Ascending aorta (tissue), 2 donors: ENCODE results near the gene E2F4. TPM values are rescaled to one million over a fixed set of nuclear protein-coding genes. Genes with fewer than 3 reads are reported as not detected.

Experiments used
- DNase-seq, 2 donors: peaks; one replicate each; pipeline ENCODE4 v3.0.0-alpha.2; 2019; ENCODE audit warnings: low spot score in 2 of 2
- H3K27ac ChIP-seq, 2 donors: fragments of 200-600 bp; sonication (generic); one replicate each; pipeline ENCODE4 v1.5.1; 2016 to 2017; ENCODE audit warnings: mild to moderate bottlenecking in 1 of 2
- H3K27me3 ChIP-seq: fragments of 200-600 bp; sonication (generic); one replicate; pipeline ENCODE4 v1.5.1; 2017
- H3K36me3 ChIP-seq, 2 donors: fragments of 200-600 bp; sonication (generic); one replicate each; pipeline ENCODE4 v1.5.1; 2016
- H3K4me1 ChIP-seq, 2 donors: fragments of 200-600 bp; sonication (generic); one replicate each; pipeline ENCODE4 v1.5.1; 2016 to 2017; ENCODE audit warnings: mild to moderate bottlenecking in 1 of 2
- H3K4me3 ChIP-seq, 2 donors: fragments of 200-600 bp; sonication (generic); one replicate each; pipeline ENCODE4 v1.5.1; 2016 to 2017; ENCODE audit warnings: mild to moderate bottlenecking in 1 of 2
- H3K9me3 ChIP-seq, 2 donors: fragments of 200-600 bp; sonication (generic); one replicate each; pipeline ENCODE4 v1.5.1; 2016
- intact Hi-C: fragments of 100-400 bp; cut with DNase I; formaldehyde crosslinking; loops from one replicate; pipeline ENCODE4 v1.15.1; 2023
- total RNA-seq: library from RNA; depleted of rRNA; stranded (reverse); fragments of >200 nt; gene quantifications from one replicate; pipeline ENCODE4 v1.1.0, GENCODE V29; 2016
- TF ChIP-seq, protein P1 (sequence below), 3 experiments: fragments of 200-600 bp in 2 of 3; fragments of 450-650 bp in 1 of 3; sonication (generic) in 2 of 3; IDR thresholded peaks; one replicate each; pipeline ENCODE4 v1.5.1; 2016 to 2019; ENCODE audit warnings: antibody characterized with exemption in 3 of 3, mild to moderate bottlenecking in 1 of 3, moderate library complexity in 1 of 3

Gene E2F4, protein sequence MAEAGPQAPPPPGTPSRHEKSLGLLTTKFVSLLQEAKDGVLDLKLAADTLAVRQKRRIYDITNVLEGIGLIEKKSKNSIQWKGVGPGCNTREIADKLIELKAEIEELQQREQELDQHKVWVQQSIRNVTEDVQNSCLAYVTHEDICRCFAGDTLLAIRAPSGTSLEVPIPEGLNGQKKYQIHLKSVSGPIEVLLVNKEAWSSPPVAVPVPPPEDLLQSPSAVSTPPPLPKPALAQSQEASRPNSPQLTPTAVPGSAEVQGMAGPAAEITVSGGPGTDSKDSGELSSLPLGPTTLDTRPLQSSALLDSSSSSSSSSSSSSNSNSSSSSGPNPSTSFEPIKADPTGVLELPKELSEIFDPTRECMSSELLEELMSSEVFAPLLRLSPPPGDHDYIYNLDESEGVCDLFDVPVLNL
- total RNA-seq: 114 TPM

- H3K4me1 ChIP-seq: peaks cover 13 to 14% of the 10 kb centered on the region in 2 donors
- H3K4me3 ChIP-seq: peak within 1 kb of the TSS; percentile 93 to 99
- peak within 1 kb of the TSS; percentile 79 to 87 for H3K27ac ChIP-seq
- no peaks in the 10 kb centered on the region for H3K27me3 ChIP-seq
- peaks cover 28 to 31% of the 10 kb centered on the region in 2 donors for H3K36me3 ChIP-seq
- intact Hi-C loops: loop anchor here (2.0 kb wide), 1 partner anchor 35 kb away; the partner anchor contains the start of gene TMEM208
- DNase-seq: peak; percentile 49 to 94
- TF ChIP-seq, protein P1, sequence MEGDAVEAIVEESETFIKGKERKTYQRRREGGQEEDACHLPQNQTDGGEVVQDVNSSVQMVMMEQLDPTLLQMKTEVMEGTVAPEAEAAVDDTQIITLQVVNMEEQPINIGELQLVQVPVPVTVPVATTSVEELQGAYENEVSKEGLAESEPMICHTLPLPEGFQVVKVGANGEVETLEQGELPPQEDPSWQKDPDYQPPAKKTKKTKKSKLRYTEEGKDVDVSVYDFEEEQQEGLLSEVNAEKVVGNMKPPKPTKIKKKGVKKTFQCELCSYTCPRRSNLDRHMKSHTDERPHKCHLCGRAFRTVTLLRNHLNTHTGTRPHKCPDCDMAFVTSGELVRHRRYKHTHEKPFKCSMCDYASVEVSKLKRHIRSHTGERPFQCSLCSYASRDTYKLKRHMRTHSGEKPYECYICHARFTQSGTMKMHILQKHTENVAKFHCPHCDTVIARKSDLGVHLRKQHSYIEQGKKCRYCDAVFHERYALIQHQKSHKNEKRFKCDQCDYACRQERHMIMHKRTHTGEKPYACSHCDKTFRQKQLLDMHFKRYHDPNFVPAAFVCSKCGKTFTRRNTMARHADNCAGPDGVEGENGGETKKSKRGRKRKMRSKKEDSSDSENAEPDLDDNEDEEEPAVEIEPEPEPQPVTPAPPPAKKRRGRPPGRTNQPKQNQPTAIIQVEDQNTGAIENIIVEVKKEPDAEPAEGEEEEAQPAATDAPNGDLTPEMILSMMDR (IDR thresholded peaks at IDR 0.05): peak in 1 of 3 experiments; percentile 11
- no peaks in the 10 kb centered on the region for H3K9me3 ChIP-seq
Observed at GRCh38 chr16:67191995-67192681, at the start of gene E2F4. Gene E2F4 (plus strand): TSS chr16:67192155. CDS start chr16:67192228, 73 bp downstream.

DNA sequence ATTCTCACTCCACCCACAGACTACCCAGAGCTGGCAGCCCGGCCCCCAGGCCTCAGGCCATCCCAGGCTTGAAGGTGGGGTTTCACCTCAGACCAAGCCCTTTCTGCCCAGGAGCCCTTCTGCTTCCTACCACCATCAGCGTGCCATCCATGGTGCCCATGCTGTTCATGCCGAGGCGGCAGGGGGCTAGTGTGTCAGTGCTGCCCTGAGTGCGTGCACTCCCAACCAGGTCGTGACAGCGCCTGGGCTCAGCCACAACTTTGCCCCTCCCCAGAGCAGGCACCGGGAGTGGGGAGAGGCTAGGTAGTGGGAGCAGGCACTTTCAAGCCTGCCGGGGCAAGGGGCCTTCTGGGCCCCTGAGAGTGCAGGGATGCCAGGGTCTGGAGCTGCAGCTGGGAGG is 49.6 kb upstream of the E2F4 start:
- DNase-seq: no peak
- Histone ChIP-seq H3K9me3 (no peaks in the 10 kb centered on the region), H3K36me3 (peaks cover 76 to 93% of the 10 kb centered on the region in 2 donors), H3K4me1 (no peaks in the 10 kb centered on the region), H3K27ac (no peak overlapping the region), H3K27me3 (no peaks in the 10 kb centered on the region), H3K4me3 (no peak overlapping the region)
- intact Hi-C loops: no loop called here
- TF ChIP-seq, protein P1 (IDR thresholded peaks at IDR 0.05): no peak

DNA sequence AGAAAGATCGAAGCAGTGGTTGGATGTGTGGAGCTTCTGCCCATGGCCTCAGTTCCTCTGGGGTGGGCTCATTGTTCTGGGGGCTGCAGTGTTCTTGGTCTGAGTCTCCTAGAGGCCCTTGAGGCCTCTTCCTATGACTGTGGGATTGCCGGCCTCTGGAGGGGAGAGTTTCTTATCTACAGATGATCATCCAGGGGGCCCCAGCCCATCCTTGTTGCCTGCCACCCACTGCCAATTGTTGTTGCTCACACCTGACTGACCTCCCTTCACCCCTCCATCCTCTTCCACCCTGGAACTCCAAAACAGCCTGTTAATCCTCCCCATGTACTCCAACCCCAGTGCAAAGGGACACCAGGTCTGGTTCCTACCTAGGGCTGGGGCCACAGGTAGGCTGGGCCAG is 47.0 kb upstream of the E2F4 start:
- H3K9me3 ChIP-seq: no peaks in the 10 kb centered on the region
- peaks cover 55 to 77% of the 10 kb centered on the region in 2 donors for H3K36me3 ChIP-seq
- H3K4me1 ChIP-seq: peaks cover 1 to 2% of the 10 kb centered on the region in 2 donors
- intact Hi-C loops: no loop called here
- DNase-seq: no peak
- TF ChIP-seq, protein P1 (IDR thresholded peaks at IDR 0.05): no peak
- H3K27ac ChIP-seq: no peak overlapping the region
- H3K4me3 ChIP-seq: no peak overlapping the region
- H3K27me3 ChIP-seq: no peaks in the 10 kb centered on the region

- TF ChIP-seq, protein P1 (IDR thresholded peaks at IDR 0.05): no peak
- DNase-seq: no peak
- no peaks in the 10 kb centered on the region for H3K27me3 ChIP-seq
- no peak overlapping the region for H3K27ac ChIP-seq
- peaks cover 3 to 6% of the 10 kb centered on the region in 2 donors for H3K4me1 ChIP-seq
- H3K36me3 ChIP-seq: peaks cover 47 to 69% of the 10 kb centered on the region in 2 donors
- no peak overlapping the region for H3K4me3 ChIP-seq
- no peaks in the 10 kb centered on the region for H3K9me3 ChIP-seq
- intact Hi-C loops: no loop called here
Observed at GRCh38 chr16:67145746-67146145, 46.2 kb upstream of the E2F4 start.

GRCh38 chr16:67146523-67147357 is 45.2 kb upstream of the E2F4 start:
- DNase-seq: no peak
- TF ChIP-seq, protein P1 (IDR thresholded peaks at IDR 0.05): no peak
- Histone ChIP-seq H3K36me3 (peaks cover 37 to 59% of the 10 kb centered on the region in 2 donors), H3K4me1 (peaks cover 6 to 8% of the 10 kb centered on the region in 2 donors), H3K4me3 (no peak overlapping the region), H3K27me3 (no peaks in the 10 kb centered on the region), H3K27ac (no peak overlapping the region), H3K9me3 (no peaks in the 10 kb centered on the region)
- intact Hi-C loops: no loop called here
